A549 treated with CpdA at 1 μM for 4 hours (cell line): ENCODE data around the gene OR2A25. TPM values are rescaled to one million over a fixed set of nuclear protein-coding genes. Genes with fewer than 3 reads are reported as not detected.

Source experiments
- total RNA-seq: library from RNA; stranded (reverse); fragments of 200-300 nt; extraction: Qiagen RNA extraction; gene quantifications from 5 replicates; pipeline ENCODE4 v1.2.3, GENCODE V29; 2022; ENCODE audit warnings: low read depth

Gene OR2A25, protein sequence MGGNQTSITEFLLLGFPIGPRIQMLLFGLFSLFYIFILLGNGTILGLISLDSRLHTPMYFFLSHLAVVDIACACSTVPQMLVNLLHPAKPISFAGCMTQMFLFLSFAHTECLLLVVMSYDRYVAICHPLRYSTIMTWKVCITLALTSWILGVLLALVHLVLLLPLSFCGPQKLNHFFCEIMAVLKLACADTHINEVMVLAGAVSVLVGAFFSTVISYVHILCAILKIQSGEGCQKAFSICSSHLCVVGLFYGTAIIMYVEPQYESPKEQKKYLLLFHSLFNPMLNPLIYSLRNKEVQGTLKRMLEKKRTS
- total RNA-seq = not detected in 5 replicates

GRCh38 chr7:144069511-144069910, at the start of gene OR2A25:
Gene OR2A25, plus strand, starts transcription at chr7:144069811. Its CDS starts 4,409 bp downstream, at chr7:144074220.

DNA sequence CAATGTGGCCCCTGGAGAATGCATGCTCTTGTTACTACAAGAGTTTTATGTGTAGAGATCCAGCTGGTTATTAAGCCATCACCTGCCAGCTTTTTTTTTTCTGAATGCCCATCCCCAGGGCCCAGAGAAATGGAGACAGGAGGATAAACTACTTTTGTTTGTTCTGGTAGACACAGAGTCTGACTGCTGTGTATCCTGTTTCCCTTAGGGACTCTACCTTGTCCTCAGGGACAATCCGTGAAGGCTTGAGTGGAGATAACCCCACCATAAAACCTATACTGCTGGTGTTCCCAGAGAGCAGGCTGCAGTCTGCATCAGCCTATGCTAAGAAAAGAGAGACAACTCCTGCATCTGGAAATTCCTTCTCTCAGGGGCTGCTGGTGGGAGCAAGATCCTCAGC, 21.0 kb upstream of the OR2A25 start, which contains the start of gene OR2A5:
OR2A5 (plus strand) TSS at position 301 of the 400 bp plus-strand sequence. CDS start 1,454 bp downstream, outside the sequence.

DNA sequence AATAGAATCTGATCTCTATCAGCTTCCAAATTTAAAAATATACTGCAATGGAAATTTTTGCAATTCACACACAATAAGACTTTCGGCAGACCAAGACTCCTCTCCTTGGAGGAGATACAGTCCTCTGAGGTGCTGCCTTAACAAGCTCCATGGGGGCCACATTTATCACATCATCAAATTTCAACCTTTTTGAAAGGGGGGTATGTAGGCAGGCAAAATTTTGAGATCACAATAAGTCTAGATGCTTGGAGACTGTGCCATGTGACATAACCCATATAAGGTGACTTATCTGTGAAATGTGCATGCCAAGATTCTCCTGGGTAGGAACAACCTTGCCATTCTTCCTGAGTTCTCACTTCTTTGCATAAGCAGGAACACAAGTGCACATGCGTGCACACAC, 16.4 kb downstream of the OR2A25 start, which contains the start of gene OR2A12:
OR2A12 (plus strand) TSS at position 301 of the 400 bp plus-strand sequence. CDS start 8,830 bp downstream, outside the sequence.

GRCh38 chr7:144109283-144109682, 39.7 kb downstream of the OR2A25 start, which contains the start of gene OR2A2:
Gene OR2A2, plus strand, starts transcription at chr7:144109583. Its CDS starts 0 bp downstream, at chr7:144109583.

DNA sequence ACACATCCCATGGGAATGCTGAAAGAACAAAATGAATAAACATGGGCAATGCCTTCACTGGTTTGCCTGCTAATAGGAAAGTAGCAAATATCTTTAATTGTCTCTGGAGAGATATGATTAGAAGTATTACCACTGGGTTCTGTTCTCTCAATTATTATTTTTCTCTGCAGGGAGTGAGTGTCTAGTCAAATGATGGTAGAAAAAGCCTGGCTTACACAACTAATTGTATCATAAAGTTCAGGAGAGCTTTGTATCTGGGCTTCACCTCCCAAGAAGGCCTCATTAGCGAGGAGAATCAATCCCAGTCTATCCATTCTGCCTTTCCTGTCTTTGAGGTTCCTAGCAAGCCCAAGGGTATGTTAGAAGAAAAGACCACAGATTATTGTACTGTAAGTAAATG, 53.3 kb downstream of the OR2A25 start, which contains the start of gene OR2A14:
OR2A14 (plus strand) TSS at position 301 of the 400 bp plus-strand sequence. CDS start 5,937 bp downstream, outside the sequence.

Other genes with a start within 250 kb of the OR2A25 start
- gene TCAF1, start 167.6 kb upstream of the OR2A25 start, total RNA-seq = 14.3 to 22.7 TPM (median 20.0 TPM) in 5 replicates
- not detected in 5 replicates for gene OR2F2, start 134.6 kb upstream of the OR2A25 start, total RNA-seq
- not detected in 5 replicates for gene OR2F1, start 115.0 kb upstream of the OR2A25 start, total RNA-seq
- not detected in 5 replicates for gene OR6B1, start 69.5 kb upstream of the OR2A25 start, total RNA-seq
- gene OR2A5, start 20.9 kb upstream of the OR2A25 start, total RNA-seq = not detected in 5 replicates
- gene OR2A12, start 16.5 kb downstream of the OR2A25 start, total RNA-seq = not detected in 5 replicates
- not detected in 5 replicates for gene OR2A2, start 39.8 kb downstream of the OR2A25 start, total RNA-seq
- not detected in 5 replicates for gene OR2A14, start 53.4 kb downstream of the OR2A25 start, total RNA-seq
- gene CTAGE4, start 113.7 kb downstream of the OR2A25 start, total RNA-seq = not detected in 5 replicates
- gene ARHGEF35, start 126.0 kb downstream of the OR2A25 start, total RNA-seq = 0.22 to 0.40 TPM (median 0.27 TPM) in 5 replicates
- gene OR2A42, start 169.8 kb downstream of the OR2A25 start, total RNA-seq = not detected in 5 replicates
- gene OR2A7, start 195.0 kb downstream of the OR2A25 start, total RNA-seq = not detected in 5 replicates
- 0.03 to 0.08 TPM in 2 of 5 replicates, not detected in the others for gene CTAGE8, start 199.5 kb downstream of the OR2A25 start, total RNA-seq
- not detected in 5 replicates for gene OR2A1, start 242.6 kb downstream of the OR2A25 start, total RNA-seq